ENCODE measurements around the gene DDX42. TPM values are rescaled to one million over a fixed set of nuclear protein-coding genes. Genes with fewer than 3 reads are reported as not detected.

DDX42 gene
- total and polyA plus RNA-seq, 2 of the 13 experiments (the other 11 are each of a cell fraction or from before 2014, with no cell fraction given) = 87.2 to 92.9 TPM

DNA sequence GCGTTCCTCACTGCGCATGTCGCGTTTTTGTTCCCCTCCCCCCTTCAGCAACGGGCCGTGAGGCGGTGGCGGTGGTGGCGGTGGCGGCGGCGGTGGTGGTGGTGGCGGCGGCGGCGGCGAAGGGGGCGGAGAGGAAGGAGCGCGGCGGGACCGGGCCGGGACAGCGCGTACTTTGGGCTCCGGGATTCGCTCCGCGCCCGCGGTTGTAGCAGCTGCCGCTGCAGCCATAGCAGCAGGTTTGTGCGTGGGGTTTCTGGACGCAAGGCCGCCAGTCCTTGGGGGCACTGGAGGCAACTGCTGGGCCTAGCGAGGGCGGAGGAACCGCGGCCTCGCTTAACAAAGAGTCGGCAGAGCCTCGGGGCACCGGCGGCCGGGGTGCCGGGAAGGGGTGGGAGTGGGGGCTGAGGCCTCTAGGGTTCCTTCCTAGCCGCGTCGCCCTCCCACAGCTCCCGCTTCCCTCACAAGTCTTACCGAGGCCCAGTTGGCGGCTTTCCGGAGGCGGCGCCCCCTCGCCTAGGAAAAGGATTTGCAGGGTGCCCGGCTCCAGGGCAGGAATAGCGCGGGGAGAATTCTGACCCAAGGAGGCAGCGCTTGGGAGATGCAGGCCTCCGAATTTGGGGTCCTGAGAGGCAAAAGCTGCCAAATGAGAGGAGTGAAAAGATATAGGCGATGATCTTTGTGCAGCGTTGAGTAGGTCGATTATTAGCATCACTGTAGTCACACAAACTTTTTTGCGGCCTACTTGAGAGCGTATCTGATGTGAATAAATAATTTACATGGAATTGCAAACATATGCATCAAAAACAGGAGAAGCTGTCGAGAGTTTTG lies at the start of gene DDX42 (continued):
- TF ChIP-seq, protein P1, sequence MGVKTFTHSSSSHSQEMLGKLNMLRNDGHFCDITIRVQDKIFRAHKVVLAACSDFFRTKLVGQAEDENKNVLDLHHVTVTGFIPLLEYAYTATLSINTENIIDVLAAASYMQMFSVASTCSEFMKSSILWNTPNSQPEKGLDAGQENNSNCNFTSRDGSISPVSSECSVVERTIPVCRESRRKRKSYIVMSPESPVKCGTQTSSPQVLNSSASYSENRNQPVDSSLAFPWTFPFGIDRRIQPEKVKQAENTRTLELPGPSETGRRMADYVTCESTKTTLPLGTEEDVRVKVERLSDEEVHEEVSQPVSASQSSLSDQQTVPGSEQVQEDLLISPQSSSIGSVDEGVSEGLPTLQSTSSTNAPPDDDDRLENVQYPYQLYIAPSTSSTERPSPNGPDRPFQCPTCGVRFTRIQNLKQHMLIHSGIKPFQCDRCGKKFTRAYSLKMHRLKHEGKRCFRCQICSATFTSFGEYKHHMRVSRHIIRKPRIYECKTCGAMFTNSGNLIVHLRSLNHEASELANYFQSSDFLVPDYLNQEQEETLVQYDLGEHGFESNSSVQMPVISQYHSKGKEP (CRISPR knock-in tag; IDR thresholded peaks at IDR 0.05) = no peak
- TF ChIP-seq ZNF136 (CRISPR knock-in tag; IDR thresholded peaks at IDR 0.05; ENCODE audit: low read depth) (no peak), BRF2 (CRISPR knock-in tag; IDR thresholded peaks at IDR 0.05) (0 out of 2 replicates have a peak, but pooled peaks have one; percentile 53), ZBTB7B (CRISPR knock-in tag; IDR thresholded peaks at IDR 0.05) (no peak), ZFP62 (CRISPR knock-in tag; IDR thresholded peaks at IDR 0.05) (no peak), ZNF567 (CRISPR knock-in tag; IDR thresholded peaks at IDR 0.05; ENCODE audit: borderline replicate concordance) (no peak), ZNF224 (CRISPR knock-in tag; IDR thresholded peaks at IDR 0.05) (no peak; the same call in 1 of the 2 replicates), ZNF569 (CRISPR knock-in tag; IDR thresholded peaks at IDR 0.05; ENCODE audit: borderline replicate concordance) (no peak; the same call in 1 of the 2 replicates), KDM5B (CRISPR knock-in tag; IDR thresholded peaks at IDR 0.05; ENCODE audit: borderline replicate concordance) (no peak), ZNF101 (CRISPR knock-in tag; IDR thresholded peaks at IDR 0.05; ENCODE audit: borderline replicate concordance, low read depth) (no peak; the same call in 1 of the 2 replicates)
- TF ChIP-seq, protein P2, sequence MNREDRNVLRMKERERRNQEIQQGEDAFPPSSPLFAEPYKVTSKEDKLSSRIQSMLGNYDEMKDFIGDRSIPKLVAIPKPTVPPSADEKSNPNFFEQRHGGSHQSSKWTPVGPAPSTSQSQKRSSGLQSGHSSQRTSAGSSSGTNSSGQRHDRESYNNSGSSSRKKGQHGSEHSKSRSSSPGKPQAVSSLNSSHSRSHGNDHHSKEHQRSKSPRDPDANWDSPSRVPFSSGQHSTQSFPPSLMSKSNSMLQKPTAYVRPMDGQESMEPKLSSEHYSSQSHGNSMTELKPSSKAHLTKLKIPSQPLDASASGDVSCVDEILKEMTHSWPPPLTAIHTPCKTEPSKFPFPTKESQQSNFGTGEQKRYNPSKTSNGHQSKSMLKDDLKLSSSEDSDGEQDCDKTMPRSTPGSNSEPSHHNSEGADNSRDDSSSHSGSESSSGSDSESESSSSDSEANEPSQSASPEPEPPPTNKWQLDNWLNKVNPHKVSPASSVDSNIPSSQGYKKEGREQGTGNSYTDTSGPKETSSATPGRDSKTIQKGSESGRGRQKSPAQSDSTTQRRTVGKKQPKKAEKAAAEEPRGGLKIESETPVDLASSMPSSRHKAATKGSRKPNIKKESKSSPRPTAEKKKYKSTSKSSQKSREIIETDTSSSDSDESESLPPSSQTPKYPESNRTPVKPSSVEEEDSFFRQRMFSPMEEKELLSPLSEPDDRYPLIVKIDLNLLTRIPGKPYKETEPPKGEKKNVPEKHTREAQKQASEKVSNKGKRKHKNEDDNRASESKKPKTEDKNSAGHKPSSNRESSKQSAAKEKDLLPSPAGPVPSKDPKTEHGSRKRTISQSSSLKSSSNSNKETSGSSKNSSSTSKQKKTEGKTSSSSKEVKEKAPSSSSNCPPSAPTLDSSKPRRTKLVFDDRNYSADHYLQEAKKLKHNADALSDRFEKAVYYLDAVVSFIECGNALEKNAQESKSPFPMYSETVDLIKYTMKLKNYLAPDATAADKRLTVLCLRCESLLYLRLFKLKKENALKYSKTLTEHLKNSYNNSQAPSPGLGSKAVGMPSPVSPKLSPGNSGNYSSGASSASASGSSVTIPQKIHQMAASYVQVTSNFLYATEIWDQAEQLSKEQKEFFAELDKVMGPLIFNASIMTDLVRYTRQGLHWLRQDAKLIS (CRISPR knock-in tag; IDR thresholded peaks at IDR 0.05) = no peak
- TF ChIP-seq, protein P3, sequence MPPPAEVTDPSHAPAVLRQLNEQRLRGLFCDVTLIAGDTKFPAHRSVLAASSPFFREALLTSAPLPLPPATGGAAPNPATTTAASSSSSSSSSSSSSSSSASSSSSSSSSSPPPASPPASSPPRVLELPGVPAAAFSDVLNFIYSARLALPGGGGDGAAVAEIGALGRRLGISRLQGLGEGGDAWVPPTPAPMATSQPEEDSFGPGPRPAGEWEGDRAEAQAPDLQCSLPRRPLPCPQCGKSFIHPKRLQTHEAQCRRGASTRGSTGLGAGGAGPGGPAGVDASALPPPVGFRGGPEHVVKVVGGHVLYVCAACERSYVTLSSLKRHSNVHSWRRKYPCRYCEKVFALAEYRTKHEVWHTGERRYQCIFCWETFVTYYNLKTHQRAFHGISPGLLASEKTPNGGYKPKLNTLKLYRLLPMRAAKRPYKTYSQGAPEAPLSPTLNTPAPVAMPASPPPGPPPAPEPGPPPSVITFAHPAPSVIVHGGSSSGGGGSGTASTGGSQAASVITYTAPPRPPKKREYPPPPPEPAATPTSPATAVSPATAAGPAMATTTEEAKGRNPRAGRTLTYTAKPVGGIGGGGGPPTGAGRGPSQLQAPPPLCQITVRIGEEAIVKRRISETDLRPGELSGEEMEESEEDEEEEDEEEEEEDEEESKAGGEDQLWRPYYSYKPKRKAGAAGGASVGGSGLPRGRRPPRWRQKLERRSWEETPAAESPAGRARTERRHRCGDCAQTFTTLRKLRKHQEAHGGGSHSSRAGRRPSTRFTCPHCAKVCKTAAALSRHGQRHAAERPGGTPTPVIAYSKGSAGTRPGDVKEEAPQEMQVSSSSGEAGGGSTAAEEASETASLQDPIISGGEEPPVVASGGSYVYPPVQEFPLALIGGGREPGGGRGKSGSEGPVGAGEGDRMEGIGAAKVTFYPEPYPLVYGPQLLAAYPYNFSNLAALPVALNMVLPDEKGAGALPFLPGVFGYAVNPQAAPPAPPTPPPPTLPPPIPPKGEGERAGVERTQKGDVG (CRISPR knock-in tag; IDR thresholded peaks at IDR 0.05; ENCODE audit: borderline replicate concordance) = no peak
- TF ChIP-seq, protein P4, sequence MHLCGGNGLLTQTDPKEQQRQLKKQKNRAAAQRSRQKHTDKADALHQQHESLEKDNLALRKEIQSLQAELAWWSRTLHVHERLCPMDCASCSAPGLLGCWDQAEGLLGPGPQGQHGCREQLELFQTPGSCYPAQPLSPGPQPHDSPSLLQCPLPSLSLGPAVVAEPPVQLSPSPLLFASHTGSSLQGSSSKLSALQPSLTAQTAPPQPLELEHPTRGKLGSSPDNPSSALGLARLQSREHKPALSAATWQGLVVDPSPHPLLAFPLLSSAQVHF (CRISPR knock-in tag; IDR thresholded peaks at IDR 0.05) = 0 out of 2 replicates have a peak, but pooled peaks have one; percentile 21
- TF ChIP-seq, protein P5, sequence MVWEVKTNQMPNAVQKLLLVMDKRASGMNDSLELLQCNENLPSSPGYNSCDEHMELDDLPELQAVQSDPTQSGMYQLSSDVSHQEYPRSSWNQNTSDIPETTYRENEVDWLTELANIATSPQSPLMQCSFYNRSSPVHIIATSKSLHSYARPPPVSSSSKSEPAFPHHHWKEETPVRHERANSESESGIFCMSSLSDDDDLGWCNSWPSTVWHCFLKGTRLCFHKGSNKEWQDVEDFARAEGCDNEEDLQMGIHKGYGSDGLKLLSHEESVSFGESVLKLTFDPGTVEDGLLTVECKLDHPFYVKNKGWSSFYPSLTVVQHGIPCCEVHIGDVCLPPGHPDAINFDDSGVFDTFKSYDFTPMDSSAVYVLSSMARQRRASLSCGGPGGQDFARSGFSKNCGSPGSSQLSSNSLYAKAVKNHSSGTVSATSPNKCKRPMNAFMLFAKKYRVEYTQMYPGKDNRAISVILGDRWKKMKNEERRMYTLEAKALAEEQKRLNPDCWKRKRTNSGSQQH (CRISPR knock-in tag; IDR thresholded peaks at IDR 0.05; ENCODE audit: low read depth) = no peak
